ENCODE results near the gene PCSK5. TPM values are rescaled to one million over a fixed set of nuclear protein-coding genes. Genes with fewer than 3 reads are reported as not detected.

Gene PCSK5
- total RNA-seq, 4 donors from 2014 or later, result 37.7 to 53.4 (median 43.1) TPM

DNA sequence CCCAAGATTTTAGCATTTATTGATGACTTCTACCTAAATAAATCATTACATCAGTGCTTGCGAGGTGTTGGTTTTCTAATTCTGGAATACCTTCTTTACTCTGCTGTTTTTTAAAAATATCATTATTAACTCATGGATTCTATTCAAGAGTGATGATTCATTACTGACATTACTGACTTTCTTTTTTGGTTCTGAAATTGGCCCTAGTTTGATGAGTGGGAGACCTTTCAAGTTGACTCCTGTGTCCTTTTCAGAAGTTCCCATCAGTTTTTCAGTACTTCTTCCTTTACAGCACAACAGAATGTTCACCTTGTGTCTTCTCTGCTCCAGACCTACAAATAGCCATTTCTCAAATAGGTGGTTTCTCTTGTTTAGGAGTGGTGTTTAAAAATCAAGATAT is 114.1 kb downstream of the PCSK5 start:
- TF ChIP-seq, protein P1, sequence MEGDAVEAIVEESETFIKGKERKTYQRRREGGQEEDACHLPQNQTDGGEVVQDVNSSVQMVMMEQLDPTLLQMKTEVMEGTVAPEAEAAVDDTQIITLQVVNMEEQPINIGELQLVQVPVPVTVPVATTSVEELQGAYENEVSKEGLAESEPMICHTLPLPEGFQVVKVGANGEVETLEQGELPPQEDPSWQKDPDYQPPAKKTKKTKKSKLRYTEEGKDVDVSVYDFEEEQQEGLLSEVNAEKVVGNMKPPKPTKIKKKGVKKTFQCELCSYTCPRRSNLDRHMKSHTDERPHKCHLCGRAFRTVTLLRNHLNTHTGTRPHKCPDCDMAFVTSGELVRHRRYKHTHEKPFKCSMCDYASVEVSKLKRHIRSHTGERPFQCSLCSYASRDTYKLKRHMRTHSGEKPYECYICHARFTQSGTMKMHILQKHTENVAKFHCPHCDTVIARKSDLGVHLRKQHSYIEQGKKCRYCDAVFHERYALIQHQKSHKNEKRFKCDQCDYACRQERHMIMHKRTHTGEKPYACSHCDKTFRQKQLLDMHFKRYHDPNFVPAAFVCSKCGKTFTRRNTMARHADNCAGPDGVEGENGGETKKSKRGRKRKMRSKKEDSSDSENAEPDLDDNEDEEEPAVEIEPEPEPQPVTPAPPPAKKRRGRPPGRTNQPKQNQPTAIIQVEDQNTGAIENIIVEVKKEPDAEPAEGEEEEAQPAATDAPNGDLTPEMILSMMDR (IDR thresholded peaks at IDR 0.05), result no peak
- no peak for ATAC-seq (ENCODE audit: low FRiP score)
- DNase-seq (ENCODE audit: low spot score), result no peak

DNA sequence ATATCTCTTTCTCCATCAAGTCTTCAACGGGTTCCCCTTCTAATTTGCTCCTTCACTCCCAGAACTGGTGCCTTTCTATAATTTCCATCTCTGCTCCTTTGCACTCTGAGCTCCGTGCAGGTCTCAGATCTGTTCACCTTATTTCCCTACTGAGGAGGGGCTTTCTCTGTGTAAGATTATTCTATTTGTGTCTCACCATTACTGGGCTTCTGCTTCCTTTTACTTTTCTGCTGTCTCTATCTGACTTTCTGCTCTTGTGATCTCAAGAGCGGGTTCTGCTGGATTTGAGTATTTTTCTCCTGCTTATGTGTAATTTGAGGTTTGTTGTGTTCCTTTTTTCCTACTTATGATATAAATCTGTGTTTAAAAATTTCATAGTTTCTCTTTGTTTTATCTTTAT is 117.5 kb downstream of the PCSK5 start:
- no peak for DNase-seq (ENCODE audit: low spot score)
- TF ChIP-seq, protein P1 (IDR thresholded peaks at IDR 0.05), result no peak
- no peak for ATAC-seq (ENCODE audit: low FRiP score)

DNA sequence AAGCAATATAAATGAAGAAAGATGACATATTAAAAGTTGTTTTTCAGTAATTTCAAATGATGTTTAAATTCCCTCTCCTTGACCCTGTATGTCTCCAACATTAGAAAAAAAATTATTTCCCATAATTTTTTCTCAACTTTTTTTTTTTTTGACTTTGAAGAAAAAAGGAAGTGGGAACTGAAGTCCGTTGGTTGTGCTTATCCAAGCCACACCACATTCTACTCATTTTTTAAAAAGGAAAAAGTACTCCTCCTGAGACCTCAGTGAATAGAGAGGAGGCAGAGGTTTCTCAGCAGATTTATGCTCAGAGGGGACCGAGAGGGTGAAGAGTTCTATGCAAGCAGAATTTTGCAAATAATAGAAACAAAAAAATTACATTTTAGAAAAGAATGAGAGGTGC is 123.3 kb downstream of the PCSK5 start:
- TF ChIP-seq, protein P1 (IDR thresholded peaks at IDR 0.05), result no peak
- ATAC-seq (ENCODE audit: low FRiP score) (no peak), DNase-seq (ENCODE audit: low spot score) (no peak)

DNA sequence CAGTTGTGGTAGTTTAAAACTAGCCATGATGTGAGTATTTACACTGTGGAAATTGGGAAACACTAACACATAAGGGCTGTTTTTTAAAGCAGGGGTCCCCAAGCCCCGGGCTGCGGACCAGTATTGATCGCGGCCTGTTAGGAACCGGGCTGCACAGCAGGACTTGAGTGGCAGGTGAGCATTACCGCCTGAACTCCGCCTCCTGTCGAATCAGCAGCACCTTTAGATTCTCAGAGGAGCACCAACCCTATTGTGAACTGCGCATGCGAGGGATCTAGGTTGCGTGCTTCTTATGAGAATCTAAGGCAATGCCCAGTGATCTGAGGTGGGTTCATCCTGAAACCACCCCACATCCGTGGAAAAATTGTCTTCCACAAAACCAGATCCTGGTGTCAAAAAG is 127.8 kb downstream of the PCSK5 start:
- ATAC-seq (ENCODE audit: low FRiP score) (no peak), DNase-seq (ENCODE audit: low spot score) (no peak)
- TF ChIP-seq, protein P1 (IDR thresholded peaks at IDR 0.05), result no peak

DNA sequence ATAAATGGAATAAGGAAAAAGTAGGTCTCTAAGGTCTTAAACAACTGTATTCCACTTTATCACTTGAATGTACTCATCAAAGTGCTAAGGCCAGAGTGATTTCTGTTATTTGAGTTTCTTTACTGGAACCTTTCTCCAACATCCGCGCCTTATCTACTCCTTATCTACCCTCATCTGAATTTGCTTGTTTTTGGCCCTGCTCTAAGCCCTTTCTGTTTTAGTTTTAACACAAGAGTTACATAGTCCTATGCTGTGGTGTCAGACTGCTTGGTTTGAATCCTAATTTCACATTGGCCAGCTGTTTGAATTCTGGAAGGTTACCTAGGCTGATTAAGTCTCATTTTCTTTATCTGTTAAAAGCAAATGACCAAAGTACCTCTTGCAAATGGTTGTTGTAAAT is 128.3 kb downstream of the PCSK5 start:
- TF ChIP-seq, protein P1 (IDR thresholded peaks at IDR 0.05), result no peak
- ATAC-seq (ENCODE audit: low FRiP score), result no peak

DNA sequence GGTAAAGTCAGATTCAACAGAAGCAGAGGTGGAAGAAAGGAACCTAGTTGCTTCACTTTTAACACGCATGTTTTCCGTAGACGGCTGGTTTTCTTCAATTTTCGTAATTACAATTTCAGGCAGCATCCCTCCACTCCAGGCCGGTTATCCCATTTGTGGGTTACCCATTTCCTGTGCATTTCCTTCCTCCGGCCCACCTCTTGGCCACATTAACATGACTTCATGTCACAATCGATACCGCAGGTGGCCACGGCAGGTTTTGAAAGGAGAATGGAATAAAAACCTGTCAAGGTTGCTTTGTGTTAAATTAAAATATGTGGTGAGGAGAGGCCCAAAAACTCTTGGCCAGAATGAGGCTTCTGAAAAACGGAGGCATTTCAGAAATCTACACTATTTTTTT is 130.2 kb downstream of the PCSK5 start:
- no peak for ATAC-seq (ENCODE audit: low FRiP score)

More for the DNA sequence above, 128.3 kb downstream of the PCSK5 start:
- no peak for DNase-seq (ENCODE audit: low spot score)

DNA sequence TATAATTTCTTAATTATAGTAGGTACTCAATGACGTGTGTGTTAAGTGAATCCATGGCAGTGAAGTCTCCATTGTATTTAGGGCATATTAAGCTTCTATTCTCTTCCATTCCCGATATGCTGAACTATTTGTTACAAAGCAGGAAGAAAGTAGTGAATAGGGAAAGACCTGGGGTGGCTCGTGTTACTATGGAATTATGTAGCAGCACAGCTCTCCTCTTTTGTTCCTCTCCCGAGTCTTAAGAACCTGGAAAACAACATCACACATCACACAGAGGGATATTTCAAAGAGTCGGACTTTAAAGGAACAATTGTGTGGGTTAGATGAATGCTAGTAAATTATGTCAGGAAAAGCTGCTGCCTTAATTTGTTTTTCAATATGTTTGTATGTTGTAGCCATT is 131.8 kb downstream of the PCSK5 start:
- TF ChIP-seq, protein P1 (IDR thresholded peaks at IDR 0.05), result no peak
- ATAC-seq (ENCODE audit: low FRiP score), result no peak
- DNase-seq (ENCODE audit: low spot score), result no peak

More for the DNA sequence above, 130.2 kb downstream of the PCSK5 start:
- no peak for DNase-seq (ENCODE audit: low spot score)
- TF ChIP-seq, protein P1 (IDR thresholded peaks at IDR 0.05), result no peak

Measured in omental fat pad (tissue), 4 donors.